Gastrocnemius medialis (tissue), 4 donors: Measurements from ENCODE around the gene RNPEP. TPM values are rescaled to one million over a fixed set of nuclear protein-coding genes. Genes with fewer than 3 reads are reported as not detected.
A peak's percentile ranks its signal among the peaks of the same experiment; 100 is the strongest.

Experiments used
- ATAC-seq, 2 donors: fragments of 150-250 bp; one replicate each; pipeline ENCODE4 v1.9.1; 2016
- DNase-seq, 2 donors: peaks; one replicate each; pipeline ENCODE4 v3.0.0-alpha.2; 2019
- H3K27ac ChIP-seq, 4 donors: fragments of 200-600 bp; sonication (generic); 1 replicate in 1 of 4; 2 replicates in 3 of 4; pipeline ENCODE4 v1.5.1; 2016 to 2018; ENCODE audit warnings: mild to moderate bottlenecking in 2 of 4, moderate library complexity in 1 of 4
- H3K27me3 ChIP-seq, 3 donors: fragments of 200-600 bp; sonication (generic) in 2 of 3; 1 replicate in 1 of 3; 2 replicates in 2 of 3; pipeline versions ENCODE4 v1.5.1 to v1.6.0; 2016 to 2019; ENCODE audit warnings: mild to moderate bottlenecking in 1 of 3, moderate library complexity in 1 of 3
- H3K36me3 ChIP-seq, 2 donors: fragments of 200-600 bp; sonication (generic) in 1 of 2; one replicate each; pipeline ENCODE4 v1.5.1; 2017 to 2018
- H3K4me1 ChIP-seq, 2 donors: fragments of 200-600 bp; sonication (generic) in 1 of 2; one replicate each; pipeline ENCODE4 v1.5.1; 2016 to 2017; ENCODE audit warnings: mild to moderate bottlenecking in 2 of 2
- H3K4me3 ChIP-seq, 4 donors: fragments of 200-600 bp; sonication (generic) in 3 of 4; 1 replicate in 1 of 4; 2 replicates in 3 of 4; pipeline ENCODE4 v1.5.1; 2016 to 2019; ENCODE audit warnings: mild to moderate bottlenecking in 2 of 4
- H3K9me3 ChIP-seq, 3 donors: fragments of 200-600 bp; sonication (generic) in 2 of 3; 1 replicate in 1 of 3; 2 replicates in 2 of 3; pipeline ENCODE4 v1.5.1; 2016 to 2019
- CTCF ChIP-seq, 5 experiments: fragments of 450-650 bp in 3 of 5; fragments of 200-600 bp in 2 of 5; sonication (generic) in 2 of 5; IDR thresholded peaks in 4 of 5; conservative IDR thresholded peaks in 1 of 5; 1 replicate in 4 of 5; 2 replicates in 1 of 5; pipeline ENCODE4 v1.5.1; 2016 to 2019; ENCODE audit warnings: antibody characterized with exemption in 5 of 5, mild to moderate bottlenecking in 3 of 5, moderate library complexity in 3 of 5
- POLR2A ChIP-seq, 2 donors: fragments of 450-650 bp; IDR thresholded peaks; one replicate each; pipeline ENCODE4 v1.6.1; 2017; ENCODE audit warnings: antibody characterized with exemption in 2 of 2, mild to moderate bottlenecking in 2 of 2, moderate library complexity in 2 of 2
- in situ Hi-C, 4 donors: fragments of 200-750 bp; cut with MboI; loops; one replicate each; pipeline versions ENCODE4 v1.15.0 to v1.8.0; 2017; ENCODE audit warnings: low sequenced_read_pairs in 4 of 4
- intact Hi-C: fragments of 100-400 bp; cut with DNase I; formaldehyde crosslinking; loops from one replicate; pipeline ENCODE4 v1.15.1; 2023; ENCODE audit warnings: low total_unique reads
- total RNA-seq, 4 donors: library from RNA; depleted of rRNA; stranded (reverse); fragments of >200 nt; gene quantifications; one replicate each; pipeline versions ENCODE4 v1.1.0 to v1.2.3, GENCODE V29; 2016

Gene RNPEP
- total RNA-seq, 4 donors from 2014 or later, result 11.1 to 24.9 (median 21.2) TPM

- in situ Hi-C loops (no loop called here), intact Hi-C loops (loop anchor here (10.0 kb wide), 1 partner anchor 455 kb away; the partner anchor contains the start of gene NAV1)
- TF ChIP-seq CTCF (IDR thresholded peaks at IDR 0.05 in 4 of 5, conservative IDR thresholded peaks at IDR 0.05 in 1 of 5), result no peak
- TF ChIP-seq POLR2A (IDR thresholded peaks at IDR 0.05), result no peak
- H3K36me3 ChIP-seq, result peaks cover 0 to 45% of the 10 kb centered on the region in 2 donors
- no peak overlapping the region for H3K27ac ChIP-seq
- no peak for DNase-seq
- H3K27me3 ChIP-seq, result no peaks in the 10 kb centered on the region
- no peaks in the 10 kb centered on the region for H3K9me3 ChIP-seq
- no peak for ATAC-seq
- H3K4me1 ChIP-seq, result peaks cover 0 to 3% of the 10 kb centered on the region in 2 donors
- H3K4me3 ChIP-seq, result no peak overlapping the region
Observed at GRCh38 chr1:201989354-201990128, 7.1 kb downstream of the RNPEP start.

- TF ChIP-seq POLR2A (IDR thresholded peaks at IDR 0.05) (no peak), CTCF (IDR thresholded peaks at IDR 0.05 in 4 of 5, conservative IDR thresholded peaks at IDR 0.05 in 1 of 5) (no peak)
- DNase-seq (no peak), ATAC-seq (no peak)
- H3K4me3 ChIP-seq, result no peak overlapping the region
- peaks cover 0 to 45% of the 10 kb centered on the region in 2 donors for H3K36me3 ChIP-seq
- intact Hi-C loops, result no loop called here
- in situ Hi-C loops, result no loop called here
- no peak overlapping the region for H3K27ac ChIP-seq
- peaks cover 0 to 3% of the 10 kb centered on the region in 2 donors for H3K4me1 ChIP-seq
- H3K9me3 ChIP-seq, result no peaks in the 10 kb centered on the region
- H3K27me3 ChIP-seq, result no peaks in the 10 kb centered on the region
Observed at GRCh38 chr1:201990427-201990826, 8.0 kb downstream of the RNPEP start.

DNA sequence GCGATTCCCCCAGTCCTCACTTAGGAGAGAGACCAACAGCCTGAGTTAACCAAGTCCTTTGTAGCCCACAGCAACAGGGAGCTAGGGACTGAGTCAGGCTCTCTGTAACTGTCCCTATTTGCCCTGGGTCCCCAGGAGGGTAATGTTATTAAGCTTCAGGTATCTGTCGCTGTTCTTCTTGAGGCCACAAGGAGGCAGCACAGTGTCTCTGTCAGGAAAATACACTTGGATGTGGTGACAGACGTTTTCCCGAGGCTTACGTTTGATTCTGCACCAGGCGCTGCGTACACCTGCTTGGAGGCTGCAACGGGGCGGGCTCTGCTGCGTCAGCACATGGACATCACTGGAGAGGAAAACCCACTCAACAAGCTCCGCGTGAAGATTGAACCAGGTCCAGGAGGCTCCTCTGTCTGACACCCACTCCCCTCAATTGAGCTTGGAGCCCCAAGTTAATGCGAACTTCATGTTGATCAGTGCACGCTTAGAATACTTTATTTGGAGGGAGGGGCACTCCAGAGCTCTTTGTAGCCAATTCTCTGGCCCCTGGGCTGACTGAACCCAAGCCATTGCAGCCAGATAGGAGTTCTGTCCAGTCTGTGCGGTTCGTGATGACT is 17.3 kb downstream of the RNPEP start:
- DNase-seq (no peak), ATAC-seq (peak in 1 of 2 donors; percentile 70)
- Histone ChIP-seq H3K27ac (no peak overlapping the region), H3K27me3 (no peaks in the 10 kb centered on the region), H3K4me3 (no peak overlapping the region), H3K9me3 (no peaks in the 10 kb centered on the region), H3K4me1 (no peaks in the 10 kb centered on the region), H3K36me3 (peaks cover 0 to 68% of the 10 kb centered on the region in 2 donors)
- in situ Hi-C loops, result no loop called here
- TF ChIP-seq POLR2A (IDR thresholded peaks at IDR 0.05) (no peak), CTCF (IDR thresholded peaks at IDR 0.05 in 4 of 5, conservative IDR thresholded peaks at IDR 0.05 in 1 of 5) (peak in 4 of 5 experiments; percentile 26 to 61 (median 52))
- intact Hi-C loops, result no loop called here

DNA sequence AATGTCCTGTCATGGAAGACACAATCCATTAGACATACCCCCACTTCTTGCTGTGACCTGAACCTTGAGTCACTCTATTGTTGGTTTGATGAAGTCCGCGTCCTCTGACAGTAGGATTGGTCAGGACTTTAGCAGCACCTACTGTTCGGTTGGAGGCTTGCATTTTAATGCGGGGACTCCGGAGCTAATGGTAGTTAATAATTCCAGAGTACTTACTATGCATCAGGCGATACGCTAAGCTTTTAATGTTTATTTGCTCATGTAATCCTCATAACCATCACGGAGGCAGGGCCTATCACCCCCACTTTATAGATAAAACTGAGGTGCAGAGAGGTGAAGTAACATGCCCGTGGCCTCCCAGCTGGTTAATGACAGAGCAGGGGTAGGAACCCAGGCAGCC is 20.1 kb downstream of the RNPEP start:
- Histone ChIP-seq H3K4me1 (no peaks in the 10 kb centered on the region), H3K9me3 (no peaks in the 10 kb centered on the region), H3K4me3 (no peak overlapping the region), H3K27me3 (no peaks in the 10 kb centered on the region), H3K36me3 (peaks cover 0 to 63% of the 10 kb centered on the region in 2 donors), H3K27ac (no peak overlapping the region)
- in situ Hi-C loops (no loop called here), intact Hi-C loops (no loop called here)
- TF ChIP-seq POLR2A (IDR thresholded peaks at IDR 0.05) (no peak), CTCF (IDR thresholded peaks at IDR 0.05 in 4 of 5, conservative IDR thresholded peaks at IDR 0.05 in 1 of 5) (no peak)
- ATAC-seq, result no peak
- no peak for DNase-seq
